Fibroblast of skin of scalp (primary cell): ENCODE measurements around the gene ZNF684.
"Not testable (repeated sequence)": the region's sequence is repeated elsewhere in the genome, so short reads cannot be mapped to it uniquely, and the experiment has no call there.

ENCODE experiments used
- DNase-seq: peaks from one replicate; pipeline ENCODE4 v3.0.0-alpha.2; 2013

The ZNF684 gene

GRCh38 chr1:40574805-40575204, 43.4 kb downstream of the ZNF684 start:
- not testable (repeated sequence) for DNase-seq

DNA sequence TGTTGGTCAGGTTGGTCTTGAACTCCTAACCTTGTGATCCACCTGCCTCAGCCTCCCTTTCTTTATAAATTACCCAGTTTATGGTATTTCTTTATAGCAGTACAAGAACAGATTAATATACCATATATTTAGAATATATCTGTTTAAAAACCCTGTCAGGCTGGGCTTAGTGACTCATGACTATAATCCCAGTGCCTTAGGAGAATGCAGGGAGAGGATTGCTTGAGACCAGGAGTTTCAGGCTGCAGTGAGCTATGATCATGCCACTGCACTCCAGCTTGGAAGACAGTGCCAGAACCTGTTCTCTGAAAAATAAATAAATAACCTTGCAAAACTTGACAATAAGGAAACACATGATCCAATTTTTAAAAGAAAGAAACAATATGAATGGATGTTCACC, 43.9 kb downstream of the ZNF684 start:
- no peak for DNase-seq

GRCh38 chr1:40582116-40582515, 50.7 kb downstream of the ZNF684 start:
- peak; percentile 62 for DNase-seq

DNA sequence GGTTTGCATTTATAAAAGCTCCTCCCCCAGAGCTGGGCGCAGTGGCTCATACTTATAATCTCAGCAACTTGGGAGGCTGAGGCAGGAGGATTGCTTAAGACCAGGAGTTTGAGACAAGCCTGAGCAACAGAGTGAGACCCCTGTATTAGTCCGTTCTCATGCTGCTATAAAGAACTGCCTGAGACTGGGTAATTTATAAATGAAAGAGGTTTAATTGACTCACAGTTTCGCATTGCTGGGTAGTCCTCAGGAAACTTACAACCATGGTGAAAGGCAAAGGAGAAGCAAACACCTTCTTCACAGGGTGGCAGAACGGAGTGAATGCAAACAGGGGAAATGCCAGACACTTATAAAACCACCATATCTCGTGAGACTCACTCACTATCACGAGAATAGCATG, 52.5 kb downstream of the ZNF684 start:
- no peak for DNase-seq

- DNase-seq: no peak
Measured at GRCh38 chr1:40588586-40588985, 57.1 kb downstream of the ZNF684 start.

- peak; percentile 25 for DNase-seq
Measured at GRCh38 chr1:40592107-40592803, 60.8 kb downstream of the ZNF684 start.

- DNase-seq: no peak
Measured at GRCh38 chr1:40593449-40594186, 62.2 kb downstream of the ZNF684 start.

GRCh38 chr1:40594187-40594531, 62.7 kb downstream of the ZNF684 start:
- DNase-seq: no peak

DNA sequence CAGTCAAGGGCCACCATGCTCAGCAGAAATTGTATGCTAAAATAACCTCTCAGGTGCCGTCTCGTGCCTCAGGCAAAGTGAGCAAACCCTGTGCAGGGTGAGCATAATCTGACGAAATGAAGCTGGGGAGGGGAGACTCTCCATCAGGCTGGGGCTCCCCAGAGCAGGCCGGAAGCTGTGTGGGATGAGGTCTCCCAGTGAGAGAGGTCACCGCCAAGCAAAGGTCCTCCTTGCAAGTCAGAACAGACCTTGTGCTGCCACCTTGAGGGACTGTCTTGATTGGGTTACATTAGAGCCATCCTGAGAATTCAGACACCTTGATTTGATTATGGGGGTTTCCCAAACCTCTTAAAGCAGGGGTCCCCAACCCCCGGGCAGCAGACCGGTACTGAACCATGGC, 64.2 kb downstream of the ZNF684 start:
- DNase-seq: no peak
